Measurements from ENCODE around the gene S100A12.

DNA sequence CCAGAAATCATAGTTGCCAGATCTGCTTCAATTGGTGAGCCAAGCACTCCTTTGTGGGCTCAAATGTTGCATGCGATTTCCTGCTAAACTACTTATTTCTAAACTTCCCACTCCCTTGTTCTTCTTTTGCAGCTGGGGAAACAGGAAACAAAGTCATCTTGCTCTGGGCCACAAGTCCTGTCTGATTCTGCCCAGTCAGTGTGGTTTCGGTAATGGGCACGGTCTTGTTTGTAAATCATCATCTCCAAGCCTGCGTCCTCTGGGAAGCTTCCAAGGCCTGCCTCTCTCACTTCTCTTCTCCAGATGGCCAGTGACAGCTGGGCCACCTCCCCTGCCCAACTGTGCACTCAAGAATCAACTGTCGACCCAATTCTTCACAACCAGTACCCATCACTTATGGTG, 11.1 kb upstream of the S100A12 start:
- TF ChIP-seq POLR2A (IDR thresholded peaks at IDR 0.05), result no peak
- TF ChIP-seq, protein P1, sequence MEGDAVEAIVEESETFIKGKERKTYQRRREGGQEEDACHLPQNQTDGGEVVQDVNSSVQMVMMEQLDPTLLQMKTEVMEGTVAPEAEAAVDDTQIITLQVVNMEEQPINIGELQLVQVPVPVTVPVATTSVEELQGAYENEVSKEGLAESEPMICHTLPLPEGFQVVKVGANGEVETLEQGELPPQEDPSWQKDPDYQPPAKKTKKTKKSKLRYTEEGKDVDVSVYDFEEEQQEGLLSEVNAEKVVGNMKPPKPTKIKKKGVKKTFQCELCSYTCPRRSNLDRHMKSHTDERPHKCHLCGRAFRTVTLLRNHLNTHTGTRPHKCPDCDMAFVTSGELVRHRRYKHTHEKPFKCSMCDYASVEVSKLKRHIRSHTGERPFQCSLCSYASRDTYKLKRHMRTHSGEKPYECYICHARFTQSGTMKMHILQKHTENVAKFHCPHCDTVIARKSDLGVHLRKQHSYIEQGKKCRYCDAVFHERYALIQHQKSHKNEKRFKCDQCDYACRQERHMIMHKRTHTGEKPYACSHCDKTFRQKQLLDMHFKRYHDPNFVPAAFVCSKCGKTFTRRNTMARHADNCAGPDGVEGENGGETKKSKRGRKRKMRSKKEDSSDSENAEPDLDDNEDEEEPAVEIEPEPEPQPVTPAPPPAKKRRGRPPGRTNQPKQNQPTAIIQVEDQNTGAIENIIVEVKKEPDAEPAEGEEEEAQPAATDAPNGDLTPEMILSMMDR (IDR thresholded peaks at IDR 0.05 in 8 of 11, conservative IDR thresholded peaks at IDR 0.05 in 3 of 11), result no peak
- TF ChIP-seq POLR2AphosphoS5 (IDR thresholded peaks at IDR 0.05), result peak in 2 of 3 donors; percentile 17 to 76
